Measurements from ENCODE around the gene TMEM208. TPM values are rescaled to one million over a fixed set of nuclear protein-coding genes. Genes with fewer than 3 reads are reported as not detected.

TMEM208 gene
- total RNA-seq, 1 donor from 2014 or later = 24.6 TPM

DNA sequence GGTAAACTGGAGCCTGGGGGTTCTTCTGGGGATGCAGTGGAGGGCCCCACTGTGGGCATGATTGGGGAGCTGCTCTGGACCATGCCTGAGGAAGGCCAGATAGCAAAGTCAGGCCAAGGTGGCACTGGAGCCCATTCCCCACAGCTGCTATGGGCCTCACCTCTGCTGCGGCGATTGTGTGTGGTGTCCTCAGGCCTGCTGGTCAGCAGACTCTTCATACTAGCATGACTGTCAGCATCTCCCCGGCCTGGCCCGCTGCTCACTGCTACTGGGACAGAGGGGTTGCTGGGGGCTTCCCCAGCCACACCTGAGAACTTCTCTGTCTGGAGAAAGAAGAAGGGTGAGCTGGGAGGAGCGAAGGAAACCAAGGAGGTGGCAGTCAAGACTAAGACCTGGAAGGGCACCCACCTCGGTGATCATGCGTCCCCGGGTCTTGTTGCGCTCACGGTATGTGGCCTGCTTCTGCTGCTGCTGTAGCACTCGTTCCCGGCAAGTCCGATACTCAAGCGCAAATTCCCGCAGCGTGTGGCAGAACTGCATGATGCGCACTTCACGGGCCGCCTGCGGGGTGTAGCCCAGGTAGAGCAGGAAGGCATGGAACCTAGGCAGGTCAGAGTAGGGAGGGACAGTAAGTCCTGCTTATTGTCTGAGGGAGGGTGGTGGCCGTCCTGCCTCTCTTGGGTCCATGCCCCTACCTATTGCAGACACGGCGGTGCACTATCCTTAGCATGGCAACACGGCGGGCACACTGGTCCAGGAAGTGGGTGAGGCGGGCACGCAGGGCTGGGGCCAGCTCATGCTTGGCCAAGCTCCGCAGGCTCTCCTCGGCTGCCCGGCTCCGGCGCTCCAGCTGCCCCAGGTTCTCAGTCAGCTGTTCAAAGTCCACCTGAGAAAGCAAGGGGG, 3.2 kb downstream of the TMEM208 start:
- DNase-seq (ENCODE audit: low spot score) = no peak
- intact Hi-C loops (cut with DNase I) = no loop called here
- ATAC-seq = no peak

DNA sequence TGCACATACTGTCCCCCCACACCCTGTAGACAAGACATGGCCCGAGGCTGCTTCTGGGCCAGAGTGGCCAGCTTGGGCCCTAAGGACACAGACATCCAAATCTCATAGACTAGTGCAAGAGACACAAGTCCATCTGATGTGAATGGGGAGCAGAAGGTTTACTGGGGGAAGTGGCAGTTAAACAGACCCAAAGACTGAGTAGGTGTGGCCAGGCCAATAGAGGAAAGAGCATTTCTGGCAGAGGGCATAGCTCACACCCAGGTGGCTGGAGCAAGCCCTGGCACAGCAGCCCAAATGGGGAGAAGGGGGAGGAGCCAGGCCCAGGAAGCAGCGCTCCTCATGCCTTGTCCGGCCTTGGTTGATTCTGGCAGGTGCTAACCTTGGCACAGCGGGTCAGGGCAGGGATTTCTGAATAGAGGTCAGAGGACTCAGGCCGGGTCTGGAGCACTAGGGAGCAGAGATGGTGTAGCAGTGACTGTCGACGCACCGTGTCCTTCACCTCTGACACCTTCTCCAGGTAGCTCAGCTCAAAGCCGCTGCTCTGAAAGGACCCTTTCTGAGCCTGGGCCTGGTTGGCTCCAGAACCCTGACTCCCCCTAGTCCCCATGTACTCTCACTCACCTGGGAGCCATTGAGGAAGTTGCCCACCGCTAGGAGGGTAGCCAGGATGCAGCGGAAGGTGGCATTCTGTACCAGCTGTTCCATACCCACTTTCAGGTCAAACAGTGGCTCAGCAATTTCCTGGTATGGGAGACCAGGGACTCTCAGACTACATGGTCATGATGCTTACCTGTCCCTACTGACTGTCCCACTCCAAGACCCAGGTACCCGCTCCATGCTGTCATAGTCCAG, 4.1 kb downstream of the TMEM208 start:
- ATAC-seq (no peak), DNase-seq (ENCODE audit: low spot score) (no peak)
- intact Hi-C loops (cut with DNase I) = no loop called here

DNA sequence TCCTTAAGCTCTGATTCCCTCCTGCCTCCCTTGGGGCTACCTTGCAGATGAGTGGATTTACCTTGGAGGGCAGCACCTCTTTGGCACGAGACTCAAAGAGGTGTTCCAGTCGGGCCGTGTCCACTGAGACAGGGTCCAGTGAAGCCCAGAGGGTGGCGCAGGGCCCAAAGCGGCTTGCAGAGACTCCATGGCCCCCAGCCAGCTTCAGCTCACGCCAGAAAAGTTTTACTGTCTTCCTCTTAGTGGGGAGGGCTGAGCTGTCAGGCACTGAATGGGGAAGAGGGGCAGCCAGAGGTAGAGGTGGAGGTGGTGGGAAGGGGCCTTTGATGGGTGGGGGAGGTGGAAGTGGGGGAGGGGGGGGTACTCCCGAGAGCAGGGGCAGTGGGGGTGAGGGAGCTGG, 6.7 kb downstream of the TMEM208 start:
- no peak for DNase-seq (ENCODE audit: low spot score)
- intact Hi-C loops (cut with DNase I) = no loop called here
- ATAC-seq = no peak

DNA sequence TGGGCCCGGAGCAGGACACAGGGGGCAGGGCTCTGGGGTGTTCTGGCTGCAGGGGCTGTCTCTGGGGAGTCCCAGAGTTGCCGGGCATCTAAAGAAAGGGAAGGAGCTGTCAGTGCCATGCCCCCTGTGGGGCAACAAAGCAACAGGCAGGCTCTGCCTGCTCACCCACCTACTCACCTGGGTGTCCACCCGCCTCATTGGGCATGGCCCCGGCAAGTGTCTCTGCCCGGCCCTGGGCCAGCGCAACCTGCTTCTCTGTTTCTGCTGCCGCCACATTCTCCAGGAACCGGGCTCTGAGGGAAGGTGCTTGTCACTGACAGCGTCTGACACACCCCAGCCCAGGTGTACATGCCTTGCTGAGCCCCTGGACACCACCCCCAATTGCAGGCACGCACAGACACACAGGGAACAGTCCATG, 7.3 kb downstream of the TMEM208 start:
- no peak for ATAC-seq
- intact Hi-C loops (cut with DNase I) = no loop called here
- DNase-seq (ENCODE audit: low spot score) = no peak

DNA sequence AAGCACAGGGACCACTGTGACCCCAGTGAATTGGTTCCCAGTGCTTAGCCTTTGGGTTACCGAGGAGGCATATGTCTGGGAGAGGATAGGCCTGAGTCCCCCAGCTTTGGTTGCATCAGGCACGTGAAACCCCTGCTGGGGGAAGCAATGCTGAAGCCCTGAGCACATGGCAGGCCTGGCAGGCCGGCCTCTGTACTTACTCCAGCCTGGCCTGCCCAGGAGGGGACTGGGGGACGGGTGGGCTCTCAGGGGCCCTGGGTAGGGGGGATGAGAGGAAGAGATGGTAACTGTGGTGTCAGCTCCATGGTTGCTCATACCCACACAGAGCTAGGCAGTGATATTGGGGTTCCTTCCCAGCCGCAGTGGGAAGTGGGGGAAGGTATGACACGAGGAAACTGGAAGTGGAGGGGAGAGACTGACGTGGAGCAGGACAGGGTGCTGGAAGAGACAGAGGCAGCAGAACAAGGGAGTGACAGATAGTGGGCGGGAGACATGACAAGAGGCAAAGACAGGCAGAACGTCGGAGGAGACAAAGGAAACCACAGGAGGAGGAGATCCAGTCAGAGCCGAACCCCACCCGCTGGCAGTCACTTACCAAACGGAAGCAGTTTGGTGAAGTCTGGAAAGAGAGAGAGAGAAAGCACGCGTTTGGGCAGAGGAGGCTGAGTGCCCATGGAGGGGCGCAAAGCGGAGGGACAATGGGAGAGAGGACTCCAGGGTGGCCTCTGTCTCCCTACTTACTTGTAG, 9.1 kb downstream of the TMEM208 start:
- intact Hi-C loops (cut with DNase I) = no loop called here
- ATAC-seq (no peak), DNase-seq (ENCODE audit: low spot score) (no peak)

DNA sequence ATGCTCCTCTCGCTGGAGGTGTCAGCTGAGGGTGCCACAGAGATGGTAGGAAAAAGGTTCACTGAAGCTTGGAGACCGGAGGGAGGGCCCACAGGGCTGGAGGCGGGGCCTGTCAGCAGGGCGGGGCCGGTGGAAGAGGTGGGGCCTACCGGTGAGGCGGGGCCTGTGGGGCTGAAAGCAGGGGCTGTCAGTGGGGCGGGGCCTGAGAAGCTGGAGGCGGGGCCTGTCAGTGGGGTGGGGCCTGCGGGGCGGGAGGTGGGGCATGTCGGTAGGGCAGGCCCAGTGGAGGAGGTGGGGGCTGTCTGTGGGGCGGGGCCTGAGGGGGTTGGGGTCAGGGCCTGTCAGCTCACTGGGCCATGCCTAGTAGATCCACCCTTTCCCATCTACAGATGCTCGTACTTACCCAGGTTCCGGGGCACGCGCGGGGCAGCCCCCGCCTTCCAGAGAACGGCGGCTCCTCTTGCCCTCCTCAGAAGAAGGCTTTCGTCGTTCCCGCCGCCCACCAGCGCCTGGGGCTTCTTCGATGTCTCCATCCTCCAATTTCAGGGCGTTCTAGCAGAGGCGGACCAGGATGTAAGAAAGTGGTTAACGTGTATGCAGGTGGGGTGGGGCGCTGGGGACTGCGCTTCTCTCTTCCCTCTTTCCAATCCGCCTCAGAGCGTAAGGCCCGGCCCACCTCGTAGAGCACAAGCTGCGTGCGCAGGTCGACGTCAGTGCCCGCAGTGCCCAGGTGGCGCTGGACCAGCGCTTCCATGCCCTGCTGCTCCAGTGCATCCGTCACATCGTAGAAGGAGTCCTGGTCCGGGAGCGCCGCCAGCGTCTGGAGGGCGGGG, 9.8 kb downstream of the TMEM208 start:
- ATAC-seq (peak; percentile 44), DNase-seq (ENCODE audit: low spot score) (no peak)
- intact Hi-C loops (cut with DNase I) = no loop called here

DNA sequence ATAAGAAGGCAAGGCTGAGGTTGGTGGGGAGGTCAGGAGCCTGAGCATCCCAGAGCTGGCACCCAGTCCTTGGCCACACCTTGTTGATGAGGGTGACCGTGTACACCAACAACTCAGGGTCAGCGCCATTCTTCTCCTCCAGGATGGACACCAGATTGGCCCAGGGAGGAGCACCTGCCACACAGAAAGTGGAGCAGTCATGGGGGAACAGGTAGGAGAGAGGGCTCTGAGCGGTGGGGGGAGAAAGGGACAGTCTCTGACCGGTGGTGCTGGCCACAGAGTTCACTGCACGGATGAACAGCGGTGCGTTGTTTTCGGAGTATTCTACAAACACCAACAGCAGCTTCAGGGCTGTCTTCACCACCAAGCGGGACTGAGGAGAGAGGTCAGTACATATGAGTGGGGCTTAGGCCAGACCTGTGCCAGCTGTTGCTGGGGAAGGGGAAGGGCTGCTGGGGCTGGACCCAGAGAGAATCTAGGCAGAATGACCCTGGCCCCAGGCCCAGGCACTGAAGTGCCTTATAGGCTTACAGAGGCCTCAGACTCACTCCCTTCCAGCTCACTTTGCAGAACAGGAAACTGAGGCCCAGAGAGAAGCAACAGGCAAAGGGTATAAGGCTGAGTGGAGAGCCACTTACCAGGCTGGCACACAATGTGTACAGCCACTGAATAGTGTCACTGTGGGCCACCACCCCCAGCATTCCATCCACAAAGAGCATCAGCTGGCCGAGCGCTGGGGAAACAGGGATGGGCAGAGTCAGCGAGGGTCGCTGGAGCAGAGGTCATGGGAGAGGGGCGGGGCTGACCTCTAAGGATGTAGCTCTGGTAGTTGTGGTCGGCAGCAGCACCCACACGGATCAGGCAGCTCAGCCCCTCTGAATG, 10.7 kb downstream of the TMEM208 start:
- DNase-seq (ENCODE audit: low spot score) (no peak), ATAC-seq (no peak)
- intact Hi-C loops (cut with DNase I) = no loop called here

DNA sequence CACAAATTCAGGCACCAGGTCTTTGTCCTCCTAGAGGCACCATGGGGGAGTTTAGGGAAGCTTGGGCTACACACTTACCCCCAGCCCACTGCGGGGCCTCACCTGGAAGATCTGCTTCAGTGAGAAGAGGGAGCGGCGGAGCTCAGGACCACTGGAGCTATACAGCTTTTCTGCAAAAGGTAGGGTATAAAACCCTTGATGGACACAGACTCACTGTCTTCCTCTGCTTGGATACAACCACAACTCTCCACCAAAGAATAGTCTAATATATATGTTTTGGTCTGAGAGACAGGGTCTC, 11.3 kb downstream of the TMEM208 start:
- DNase-seq (ENCODE audit: low spot score) (no peak), ATAC-seq (no peak)
- intact Hi-C loops (cut with DNase I) = no loop called here

DNA sequence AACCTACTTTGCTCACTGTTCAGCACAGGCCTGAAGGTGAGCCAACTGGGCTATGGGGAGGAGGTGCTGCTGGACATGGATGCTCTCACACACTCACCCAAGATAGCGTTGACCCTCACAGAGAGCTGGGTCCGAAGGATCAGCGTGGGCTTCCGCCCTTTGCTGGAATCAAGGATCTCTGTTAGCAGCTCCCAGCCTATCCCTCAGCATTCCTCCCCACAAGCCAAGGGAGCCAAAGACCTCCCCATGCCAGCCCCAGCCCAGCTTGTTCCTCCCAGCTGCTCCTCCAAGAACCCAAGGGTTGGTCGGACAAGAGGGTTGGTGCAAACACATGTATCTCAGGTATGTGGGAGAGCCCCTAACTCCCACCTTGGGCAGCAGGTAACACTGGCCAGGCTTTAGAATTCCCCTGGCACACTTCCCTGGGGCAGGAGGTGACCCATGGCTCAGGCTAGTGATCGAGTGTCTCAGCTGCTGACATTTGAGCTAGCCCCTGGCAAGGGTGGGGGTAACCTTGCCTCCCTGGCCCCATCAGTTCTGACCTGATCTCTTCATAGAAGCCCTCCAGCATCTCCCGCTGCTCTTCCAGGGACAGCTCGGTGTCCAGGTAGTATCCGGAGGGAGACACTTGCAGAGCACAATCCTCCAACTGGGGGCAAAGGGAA, 12.0 kb downstream of the TMEM208 start:
- no peak for DNase-seq (ENCODE audit: low spot score)
- intact Hi-C loops (cut with DNase I) = no loop called here
- ATAC-seq = no peak

DNA sequence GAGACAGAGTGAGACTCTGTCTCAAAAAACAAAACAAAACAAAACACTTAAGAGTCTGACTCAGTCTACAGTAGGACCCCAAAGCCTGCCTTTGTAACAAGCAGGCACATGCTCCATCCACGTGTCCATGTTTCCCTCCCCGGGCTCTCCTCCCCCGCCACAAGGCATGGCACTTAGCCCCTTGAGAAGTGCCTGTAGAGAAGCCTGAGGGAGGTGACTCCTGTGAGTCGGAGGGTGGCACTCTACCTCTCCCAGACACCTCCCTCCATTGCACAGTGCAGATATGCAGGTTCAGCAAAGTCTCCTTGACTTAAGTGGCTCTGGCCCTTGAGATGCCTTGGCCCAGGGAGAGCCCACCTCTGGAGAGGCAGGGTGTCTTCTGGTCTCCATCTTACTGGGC, 13.6 kb downstream of the TMEM208 start:
- DNase-seq (ENCODE audit: low spot score) = no peak
- intact Hi-C loops (cut with DNase I) = no loop called here
- ATAC-seq = no peak

DNA sequence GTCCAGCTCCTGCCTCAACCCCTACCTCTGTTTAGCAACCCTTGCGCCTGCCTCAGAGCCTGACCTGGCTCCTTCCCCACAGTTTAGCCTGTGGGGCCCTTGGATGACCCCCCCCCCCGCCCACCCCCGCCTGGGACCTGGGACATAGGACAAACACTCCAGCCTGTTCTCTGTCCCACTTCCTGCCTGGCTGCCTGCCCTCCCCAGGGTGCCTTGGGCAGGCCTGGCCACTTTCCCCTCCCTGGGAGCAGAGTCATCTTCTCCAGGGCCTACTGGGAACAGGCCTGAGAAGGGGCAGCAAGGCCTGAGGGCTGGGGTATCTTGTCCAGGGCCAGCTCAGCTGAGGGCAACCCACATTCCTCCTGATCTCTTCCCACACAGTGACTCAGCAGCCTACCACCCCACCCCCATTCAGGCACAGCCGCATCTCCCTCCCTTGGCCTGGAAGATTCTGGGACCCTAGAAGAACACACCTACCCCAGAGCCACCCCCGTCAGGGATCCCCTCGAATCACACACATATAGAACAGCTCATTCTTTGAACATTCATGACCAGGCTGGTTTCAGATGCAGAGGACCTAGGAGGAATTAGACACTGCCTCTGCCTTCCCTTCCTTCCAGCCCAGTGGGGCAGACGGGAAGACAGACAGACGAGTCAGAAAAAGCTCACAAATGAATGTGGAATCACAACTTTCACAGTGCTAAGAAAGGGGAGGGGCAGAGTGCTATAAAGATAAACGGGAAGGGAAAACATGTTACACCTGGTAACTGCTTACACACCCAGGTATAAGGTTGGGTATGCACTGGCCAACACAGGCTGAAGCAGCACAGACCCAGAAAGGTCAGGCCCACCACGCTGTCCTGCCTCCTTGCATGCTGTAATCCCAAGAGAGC, 14.3 kb downstream of the TMEM208 start:
- intact Hi-C loops (cut with DNase I) = no loop called here
- DNase-seq (ENCODE audit: low spot score) (no peak), ATAC-seq (peak; percentile 21)

DNA sequence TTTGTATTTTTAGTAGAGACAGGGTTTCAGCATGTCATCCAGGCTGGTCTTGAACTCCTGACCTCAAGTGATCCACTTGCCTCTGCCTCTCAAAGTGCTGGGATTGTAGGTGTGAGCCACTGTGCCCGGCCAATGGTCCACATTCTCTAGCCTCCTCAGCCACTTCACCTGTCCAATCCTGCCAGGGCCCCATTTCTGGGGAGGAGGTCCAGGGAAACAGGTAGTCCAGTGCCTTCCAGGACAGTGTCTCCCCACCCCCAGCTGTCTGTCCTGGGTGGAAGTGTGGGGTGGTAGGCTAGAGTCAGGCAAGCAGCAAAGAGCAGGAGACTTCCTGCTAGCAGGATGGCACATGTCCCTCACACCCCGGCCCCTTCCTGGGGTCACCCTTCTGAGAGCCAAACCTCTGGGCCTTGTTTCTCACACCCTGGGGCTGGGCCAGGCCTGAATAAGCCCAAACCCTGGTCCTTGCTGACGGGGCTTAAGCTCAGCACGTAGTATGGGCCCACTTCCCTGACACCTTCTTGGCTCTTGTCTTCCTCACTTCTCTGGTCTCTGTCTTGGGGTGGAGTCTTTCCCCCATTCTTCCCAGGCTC, 15.3 kb downstream of the TMEM208 start:
- DNase-seq (ENCODE audit: low spot score) = no peak
- ATAC-seq = no peak
- intact Hi-C loops (cut with DNase I) = no loop called here

DNA sequence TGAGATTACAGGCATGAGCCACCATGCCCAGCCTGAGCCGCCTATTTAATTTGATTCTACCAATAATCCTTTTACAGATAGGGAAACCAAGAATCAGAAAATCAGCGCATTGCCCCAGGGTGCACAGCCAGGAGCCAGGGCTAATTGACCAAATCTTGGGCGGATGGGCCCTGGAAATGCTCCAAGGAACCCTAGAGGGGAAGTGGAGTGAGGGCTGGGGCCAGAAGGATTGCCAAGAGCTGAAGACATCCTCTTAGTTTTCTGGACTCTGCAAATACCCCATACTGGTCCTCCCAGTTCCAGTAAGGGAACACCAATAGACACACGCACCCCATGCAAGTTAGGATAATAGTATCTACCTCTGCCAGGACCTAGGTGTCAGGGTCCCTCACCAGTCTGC, 16.6 kb downstream of the TMEM208 start:
- ATAC-seq (no peak), DNase-seq (ENCODE audit: low spot score) (no peak)
- intact Hi-C loops (cut with DNase I) = no loop called here

DNA sequence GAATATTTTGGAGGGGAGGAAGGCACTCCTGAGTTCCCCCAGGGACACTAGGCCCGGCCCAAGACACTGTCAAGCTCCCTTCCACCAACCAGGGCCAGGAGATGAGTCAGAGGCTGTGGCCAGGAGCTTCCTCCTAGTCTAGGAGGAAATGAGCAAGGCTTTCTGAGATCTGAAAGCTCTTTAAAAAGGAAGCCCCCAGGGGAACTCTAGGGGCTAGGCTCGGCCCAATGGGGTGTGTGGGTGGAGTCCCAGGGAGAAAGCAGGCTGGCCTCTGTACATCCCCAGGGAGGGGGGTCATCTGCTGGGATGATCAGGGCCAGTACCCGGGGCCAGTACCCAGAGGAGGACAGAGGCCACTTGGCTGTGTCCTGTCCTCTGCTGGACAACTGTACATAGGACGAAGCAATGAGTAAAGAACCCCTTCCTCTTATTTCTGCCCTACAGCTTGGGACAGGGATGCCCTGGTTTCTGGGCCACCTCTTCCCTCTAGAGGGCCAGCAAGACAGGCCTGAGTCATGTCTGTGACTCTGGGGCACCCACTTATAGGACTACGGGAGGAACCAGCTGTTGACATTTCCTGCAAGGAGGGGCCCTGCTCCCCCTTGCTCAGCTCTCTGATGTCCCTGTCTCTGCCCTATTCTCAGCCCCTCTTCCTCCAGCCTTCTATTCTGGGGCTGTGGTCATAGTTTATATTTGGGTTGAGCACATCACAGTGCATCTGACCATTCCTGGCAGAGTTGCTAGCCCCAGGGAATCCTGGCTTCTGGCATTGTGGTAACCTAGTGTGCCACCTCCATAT, 17.7 kb downstream of the TMEM208 start:
- DNase-seq (ENCODE audit: low spot score) = peak; percentile 80
- intact Hi-C loops (cut with DNase I) = no loop called here
- peak; percentile 5 for ATAC-seq

DNA sequence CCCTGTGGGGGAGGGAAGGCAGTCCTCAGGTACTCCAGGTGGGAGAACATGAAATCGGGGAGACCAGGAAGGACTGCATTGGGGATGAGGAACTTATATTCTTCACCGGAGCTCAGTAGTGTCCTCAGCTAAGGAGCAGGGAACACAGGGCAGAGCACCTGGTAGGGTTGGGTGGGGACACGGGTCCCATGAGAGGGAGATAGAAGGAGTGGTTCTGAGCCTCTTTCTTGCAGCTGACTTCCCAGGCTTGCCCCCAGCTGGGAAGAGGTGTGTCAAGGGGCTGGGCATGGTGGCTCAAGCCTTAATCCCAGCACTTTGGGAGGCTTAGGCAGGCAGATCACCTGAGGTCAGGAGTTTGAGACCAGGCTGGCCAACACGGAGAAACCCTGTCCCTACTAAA, 18.3 kb downstream of the TMEM208 start:
- no peak for DNase-seq (ENCODE audit: low spot score)
- intact Hi-C loops (cut with DNase I) = no loop called here
- ATAC-seq = no peak
